H1 (cell line): ENCODE results near the gene RPL3. TPM values are rescaled to one million over a fixed set of nuclear protein-coding genes. Genes with fewer than 3 reads are reported as not detected.

Source experiments
- CTCF ChIA-PET: fragments of 300-600 bp; sonication (Branson Sonifier 250); formaldehyde crosslinking; loops from one replicate; lab custom pipeline; 2021; ENCODE audit not compliant: partially characterized antibody; lab: Charles Lee
- POLR2A ChIA-PET: fragments of 300-600 bp; sonication (Branson Sonifier 250); formaldehyde crosslinking; loops from one replicate; lab custom pipeline; 2021; ENCODE audit warnings: inconsistent platforms; ENCODE audit not compliant: partially characterized antibody; lab: Charles Lee
- DNase-seq, 2 experiments: peaks; one replicate each; pipeline versions ENCODE4 v3.0.0 to v3.0.0-alpha.2; 2010 to 2022; ENCODE audit warnings: low spot score in 2 of 2, low read depth in 1 of 2, mixed read lengths in 1 of 2
- FAIRE-seq: peaks from 2 replicates; lab custom pipeline; 2011; peaks lifted over from hg19 to GRCh38; lab: Jason Lieb, UNC
- H2AFZ ChIP-seq: 2 replicates; pipeline ENCODE4 v1.8.1; 2012; ENCODE audit warnings: low read length, inconsistent platforms
- H2AK5ac ChIP-seq: 2 replicates; pipeline ENCODE4 v1.6.1; 2013; ENCODE audit warnings: low read depth, low read length
- H2BK120ac ChIP-seq: replicated peaks from 2 replicates; pipeline ENCODE3; 2013; ENCODE audit warnings: low read depth, low read length, inconsistent platforms
- H2BK12ac ChIP-seq: 2 replicates; pipeline ENCODE4 v1.6.1; 2013; ENCODE audit warnings: low read depth, low read length
- H2BK15ac ChIP-seq: 2 replicates; pipeline ENCODE4 v1.6.1; 2013; ENCODE audit warnings: low read length
- H2BK20ac ChIP-seq: 2 replicates; pipeline ENCODE4 v1.6.1; 2013; ENCODE audit warnings: low read length
- H2BK5ac ChIP-seq: 2 replicates; pipeline ENCODE4 v1.6.1; 2013; ENCODE audit warnings: low read depth, low read length
- H3K14ac ChIP-seq: 2 replicates; pipeline ENCODE4 v1.6.1; 2013; ENCODE audit warnings: inconsistent platforms; ENCODE audit not compliant: insufficient read length
- H3K18ac ChIP-seq: 2 replicates; pipeline ENCODE4 v1.6.1; 2013; ENCODE audit warnings: low read length; ENCODE audit errors: extremely low read depth
- H3K23ac ChIP-seq: 2 replicates; pipeline ENCODE4 v1.6.1; 2013; ENCODE audit warnings: inconsistent platforms; ENCODE audit not compliant: insufficient read length
- H3K23me2 ChIP-seq: 2 replicates; pipeline ENCODE4 v1.6.1; 2013; ENCODE audit warnings: low read depth, low read length
- H3K27ac ChIP-seq: 2 replicates; pipeline ENCODE4 v1.6.1; 2011; ENCODE audit warnings: low read depth, low read length, inconsistent platforms
- H3K27me3 ChIP-seq, 4 experiments: replicated peaks in 1 of 4; 1 replicate in 1 of 4; 2 replicates in 3 of 4; pipeline versions ENCODE4 v1.6.1 to v1.8.1; 2011 to 2013; ENCODE audit warnings: low read length in 3 of 4, mild to moderate bottlenecking in 3 of 4, inconsistent platforms in 2 of 4, mixed read lengths in 2 of 4, moderate library complexity in 1 of 4; ENCODE audit not compliant: control insufficient read depth in 3 of 4, insufficient read depth in 3 of 4; ENCODE audit errors: extremely low read depth in 1 of 4
- H3K36me3 ChIP-seq, 4 experiments: 2 replicates each; pipeline versions ENCODE4 v1.6.1 to v1.8.1; 2011 to 2013; ENCODE audit warnings: mild to moderate bottlenecking in 4 of 4, low read length in 3 of 4, moderate library complexity in 2 of 4, control low read depth in 1 of 4, inconsistent platforms in 1 of 4; ENCODE audit not compliant: insufficient read depth in 4 of 4, control insufficient read depth in 2 of 4
- H3K4ac ChIP-seq: replicated peaks from 2 replicates; pipeline ENCODE3; 2013; ENCODE audit warnings: low read length, low read depth, mixed read lengths, inconsistent platforms; ENCODE audit not compliant: insufficient read length
- H3K4me1 ChIP-seq, 4 experiments: replicated peaks in 1 of 4; 1 replicate in 1 of 4; 2 replicates in 3 of 4; pipeline versions ENCODE4 v1.6.1 to v1.8.1; 2011 to 2013; ENCODE audit warnings: low read length in 3 of 4, inconsistent platforms in 2 of 4, mixed read lengths in 1 of 4; ENCODE audit not compliant: insufficient read depth in 4 of 4, control insufficient read depth in 3 of 4
- H3K4me2 ChIP-seq, 2 experiments: 2 replicates each; pipeline versions ENCODE4 v1.6.1 to v1.8.1; 2011 to 2013; ENCODE audit warnings: low read depth in 2 of 2, low read length in 2 of 2, control low read depth in 1 of 2, inconsistent platforms in 1 of 2, mild to moderate bottlenecking in 1 of 2; ENCODE audit not compliant: insufficient read depth in 1 of 2
- H3K4me3 ChIP-seq, 4 experiments: fragments of 200-600, 300-600 bp in 1 of 4; sonication (generic), shearing (Covaris generic), sonication (Bioruptor Twin) in 1 of 4; 2 replicates each; pipeline versions ENCODE4 v1.5.1 to v1.8.1; 2011 to 2016; ENCODE audit warnings: low read length in 4 of 4, low read depth in 3 of 4, control low read depth in 2 of 4, inconsistent platforms in 2 of 4, mild to moderate bottlenecking in 2 of 4, mixed read lengths in 1 of 4, moderate library complexity in 1 of 4; ENCODE audit not compliant: insufficient read depth in 2 of 4; ENCODE audit errors: extremely low read depth in 1 of 4
- H3K56ac ChIP-seq: replicated peaks from 2 replicates; pipeline ENCODE3; 2013; ENCODE audit warnings: low read depth, mild to moderate bottlenecking, mixed read lengths, low read length, inconsistent platforms; ENCODE audit not compliant: insufficient read length
- H3K79me1 ChIP-seq: 2 replicates; pipeline ENCODE4 v1.6.1; 2013; ENCODE audit warnings: low read depth, low read length, control low read depth
- H3K79me2 ChIP-seq, 2 experiments: 2 replicates each; pipeline versions ENCODE4 v1.6.1 to v1.8.1; 2012 to 2013; ENCODE audit warnings: low read length in 2 of 2, mild to moderate bottlenecking in 2 of 2, inconsistent platforms in 1 of 2; ENCODE audit not compliant: insufficient read depth in 2 of 2, control insufficient read depth in 1 of 2
- H3K9ac ChIP-seq, 4 experiments: replicated peaks in 1 of 4; 1 replicate in 1 of 4; 2 replicates in 3 of 4; pipeline versions ENCODE4 v1.6.1 to v1.8.1; 2011 to 2013; ENCODE audit warnings: low read depth in 3 of 4, low read length in 3 of 4, control low read depth in 2 of 4, mild to moderate bottlenecking in 2 of 4, moderate library complexity in 2 of 4, inconsistent platforms in 1 of 4; ENCODE audit errors: extremely low read depth in 1 of 4
- H3K9me3 ChIP-seq, 2 experiments: 2 replicates each; pipeline versions ENCODE4 v1.6.1 to v1.8.1; 2012 to 2013; ENCODE audit warnings: mild to moderate bottlenecking in 2 of 2, moderate library complexity in 2 of 2, control low read depth in 1 of 2, inconsistent platforms in 1 of 2, low read depth in 1 of 2, low read length in 1 of 2, mixed read lengths in 1 of 2; ENCODE audit not compliant: insufficient read depth in 2 of 2
- H4K20me1 ChIP-seq, 2 experiments: replicated peaks in 1 of 2; 2 replicates each; pipeline versions ENCODE3 to v1.8.1; 2011 to 2013; ENCODE audit warnings: inconsistent platforms in 2 of 2, low read length in 2 of 2, mild to moderate bottlenecking in 1 of 2; ENCODE audit not compliant: insufficient read depth in 2 of 2, control insufficient read depth in 1 of 2
- H4K5ac ChIP-seq: 2 replicates; pipeline ENCODE4 v1.6.1; 2013; ENCODE audit warnings: low read length, low read depth, mixed read lengths, inconsistent platforms; ENCODE audit not compliant: insufficient read length
- H4K8ac ChIP-seq: 2 replicates; pipeline ENCODE4 v1.8.0; 2013; ENCODE audit warnings: mild to moderate bottlenecking, moderate library complexity, low read length, inconsistent platforms; ENCODE audit not compliant: insufficient read depth; ENCODE audit errors: extremely low read depth
- H4K91ac ChIP-seq: replicated peaks from 2 replicates; pipeline ENCODE3; 2013; ENCODE audit warnings: low read length, mixed read lengths, inconsistent platforms; ENCODE audit not compliant: insufficient read length
- CBX5 ChIP-seq: fragments of 300-800, 300-1000 bp; sonication (generic); IDR thresholded peaks from 2 replicates; pipeline ENCODE4 v1.7.1; 2016; ENCODE audit warnings: antibody characterized with exemption, low read length, low read depth
- EP300 ChIP-seq, 2 experiments: IDR thresholded peaks; 1 replicate in 1 of 2; 2 replicates in 1 of 2; pipeline ENCODE4 v1.6.1; 2011 to 2012; ENCODE audit warnings: low read depth in 2 of 2, low read length in 2 of 2, mild to moderate bottlenecking in 2 of 2, borderline replicate concordance in 1 of 2, inconsistent platforms in 1 of 2, moderate library complexity in 1 of 2
- GTF2F1 ChIP-seq: IDR thresholded peaks from 2 replicates; pipeline ENCODE4 v1.6.1; 2012; ENCODE audit warnings: low read depth, low read length, improper control_type of control experiment, borderline replicate concordance
- HDAC6 ChIP-seq: IDR thresholded peaks from one replicate; pipeline ENCODE4 v1.7.1; 2012; ENCODE audit warnings: low read depth, mild to moderate bottlenecking, inconsistent platforms, low read length, moderate library complexity
- JUN ChIP-seq: IDR thresholded peaks from 2 replicates; pipeline ENCODE4 v1.6.1; 2011; ENCODE audit warnings: low read depth, mild to moderate bottlenecking, improper control_type of control experiment, low read length
- MAX ChIP-seq: IDR thresholded peaks from 2 replicates; pipeline ENCODE4 v1.6.1; 2012; ENCODE audit warnings: inconsistent platforms
- NRF1 ChIP-seq: IDR thresholded peaks from 2 replicates; pipeline ENCODE4 v1.6.1; 2011; ENCODE audit warnings: mild to moderate bottlenecking, low read depth, low read length, improper control_type of control experiment
- SIX5 ChIP-seq: IDR thresholded peaks from 2 replicates; pipeline ENCODE4 v1.6.1; 2011; ENCODE audit warnings: mild to moderate bottlenecking, low read depth, low read length
- SRF ChIP-seq: IDR thresholded peaks from 2 replicates; pipeline ENCODE4 v1.6.1; 2011; ENCODE audit warnings: mild to moderate bottlenecking, low read depth, low read length, moderate library complexity
- TAF7 ChIP-seq: optimal IDR thresholded peaks from 2 replicates; pipeline ENCODE3; 2011; ENCODE audit warnings: low read depth, mild to moderate bottlenecking, inconsistent platforms, low read length, moderate library complexity, borderline replicate concordance
- WGBS, 2 experiments: shearing (Covaris generic) in 1 of 2; methylation state at CpG; one replicate each; pipeline versions ENCODE4 v1.1.6 to v1.1.7; 2013 to 2015; ENCODE audit warnings: low lambda C conversion rate in 2 of 2, mixed read lengths in 2 of 2, inconsistent platforms in 1 of 2, low coverage in 1 of 2, missing lambda C conversion rate in 1 of 2; ENCODE audit not compliant: insufficient replicate concordance in 2 of 2, insufficient coverage in 1 of 2, insufficient read length in 1 of 2; ENCODE audit errors: extremely low coverage in 1 of 2, missing lambda C conversion rate in 1 of 2; 5-methylcytosine and 5-hydroxymethylcytosine counted together
- polyA plus RNA-seq, 7 experiments: library from polyadenylated mRNA; depleted of rRNA in 3 of 7; stranded (reverse) in 5 of 7; unstranded in 2 of 7; fragments of >200 nt in 5 of 7; fragments of 200-250 nt in 2 of 7; gene quantifications; 1 replicate in 5 of 7; 2 replicates in 1 of 7; 4 replicates in 1 of 7; pipeline versions ENCODE4 v1.2.1 to v1.2.3, GENCODE V29; 2011 to 2013; ENCODE audit warnings: missing spikeins in 2 of 7, mixed read lengths in 2 of 7
- total RNA-seq: library from RNA; stranded (reverse); fragmentation: NEBNext Ultra II Directional; extraction: Animal tissue kit (Norgen Biotek cat#: 25700); gene quantifications from 2 replicates; pipeline ENCODE4 v1.2.1, GENCODE V29; 2021

Gene RPL3
- total and polyA plus RNA-seq, 2 of the 8 experiments (the other 6 are each of a cell fraction or from before 2014, with no cell fraction given) = 2,865 to 5,466 TPM

- Histone ChIP-seq H3K4ac (no peak overlapping the region), H4K91ac (no peak overlapping the region), H3K9me3 (0 out of 4 replicates have a peak, but pooled peaks cover 0 to 2% of the 10 kb centered on the region in 2 experiments), H3K18ac (no peak overlapping the region), H3K36me3 (no peaks in the 10 kb centered on the region), H3K27me3 (no peaks in the 10 kb centered on the region; a peak in 1 of 7 replicates), H2BK5ac (no peak overlapping the region), H2AK5ac (no peak overlapping the region), H3K23me2 (no peaks in the 10 kb centered on the region), H4K20me1 (no peaks in the 10 kb centered on the region), H3K79me1 (no peaks in the 10 kb centered on the region), H2BK15ac (peak overlapping the region; percentile 31; the same call in 1 of the 2 replicates), H3K4me3 (no peak overlapping the region), H3K56ac (no peak overlapping the region), H3K27ac (no peak overlapping the region), H2AFZ (no peak overlapping the region), H2BK120ac (no peak overlapping the region), H2BK12ac (no peak overlapping the region), H3K79me2 (no peaks in the 10 kb centered on the region), H2BK20ac (no peak overlapping the region), H3K4me2 (no peak overlapping the region), H3K9ac (no peak overlapping the region), H3K4me1 (peaks cover 0 to 7% (median under 1%) of the 10 kb centered on the region in 4 experiments; a peak in 2 of 7 replicates), H4K5ac (no peak overlapping the region), H4K8ac (no peak overlapping the region), H3K23ac (no peak overlapping the region), H3K14ac (no peak overlapping the region)
- CTCF ChIA-PET = interaction anchor here (0.6 to 2.5 kb wide), 8 partner anchors 16 to 1170 kb away, joined by 3 to 9 read pairs (median 3); no protein-coding TSS in a partner anchor
- DNase-seq (no peak), FAIRE-seq (no peak)
- POLR2A ChIA-PET = interaction anchor here (0.9 to 2.6 kb wide), 7 partner anchors 9 to 47 kb away, joined by 3 to 10 read pairs (median 4); no protein-coding TSS in a partner anchor
- TF ChIP-seq MAX (no peak), SRF (no peak), JUN (no peak), EP300 (IDR thresholded peaks at IDR 0.05; ENCODE audit: borderline replicate concordance in 1 of 2, low read depth in 2 of 2, low read length in 2 of 2) (no peak), CBX5 (no peak), SIX5 (no peak), TAF7 (no peak), NRF1 (no peak), GTF2F1 (no peak), HDAC6 (no peak)
- 89% methylated on average over 8 of the region's 8 CpGs; no CpG with 5 or more reads in 1 of the 2 experiments for WGBS, 2 experiments
These were observed 51.4 kb downstream of the RPL3 start for GRCh38 chr22:39267974-39268373.
